H1 (cell line): ENCODE results near the gene EPB41L5. TPM values are rescaled to one million over a fixed set of nuclear protein-coding genes. Genes with fewer than 3 reads are reported as not detected.

Experiments
- CTCF ChIA-PET: fragments of 300-600 bp; sonication (Branson Sonifier 250); formaldehyde crosslinking; loops from one replicate; lab custom pipeline; 2021; ENCODE audit not compliant: partially characterized antibody; lab: Charles Lee
- POLR2A ChIA-PET: fragments of 300-600 bp; sonication (Branson Sonifier 250); formaldehyde crosslinking; loops from one replicate; lab custom pipeline; 2021; ENCODE audit warnings: inconsistent platforms; ENCODE audit not compliant: partially characterized antibody; lab: Charles Lee
- DNase-seq, 2 experiments: peaks; one replicate each; pipeline versions ENCODE4 v3.0.0 to v3.0.0-alpha.2; 2010 to 2022; ENCODE audit warnings: low spot score in 2 of 2, low read depth in 1 of 2, mixed read lengths in 1 of 2
- FAIRE-seq: peaks from 2 replicates; lab custom pipeline; 2011; peaks lifted over from hg19 to GRCh38; lab: Jason Lieb, UNC
- H2AFZ ChIP-seq: 2 replicates; pipeline ENCODE4 v1.8.1; 2012; ENCODE audit warnings: low read length, inconsistent platforms
- H2AK5ac ChIP-seq: 2 replicates; pipeline ENCODE4 v1.6.1; 2013; ENCODE audit warnings: low read depth, low read length
- H2BK120ac ChIP-seq: replicated peaks from 2 replicates; pipeline ENCODE3; 2013; ENCODE audit warnings: low read depth, low read length, inconsistent platforms
- H2BK12ac ChIP-seq: 2 replicates; pipeline ENCODE4 v1.6.1; 2013; ENCODE audit warnings: low read depth, low read length
- H2BK15ac ChIP-seq: 2 replicates; pipeline ENCODE4 v1.6.1; 2013; ENCODE audit warnings: low read length
- H2BK20ac ChIP-seq: 2 replicates; pipeline ENCODE4 v1.6.1; 2013; ENCODE audit warnings: low read length
- H2BK5ac ChIP-seq: 2 replicates; pipeline ENCODE4 v1.6.1; 2013; ENCODE audit warnings: low read depth, low read length
- H3K14ac ChIP-seq: 2 replicates; pipeline ENCODE4 v1.6.1; 2013; ENCODE audit warnings: inconsistent platforms; ENCODE audit not compliant: insufficient read length
- H3K18ac ChIP-seq: 2 replicates; pipeline ENCODE4 v1.6.1; 2013; ENCODE audit warnings: low read length; ENCODE audit errors: extremely low read depth
- H3K23ac ChIP-seq: 2 replicates; pipeline ENCODE4 v1.6.1; 2013; ENCODE audit warnings: inconsistent platforms; ENCODE audit not compliant: insufficient read length
- H3K23me2 ChIP-seq: 2 replicates; pipeline ENCODE4 v1.6.1; 2013; ENCODE audit warnings: low read depth, low read length
- H3K27ac ChIP-seq: 2 replicates; pipeline ENCODE4 v1.6.1; 2011; ENCODE audit warnings: low read depth, low read length, inconsistent platforms
- H3K27me3 ChIP-seq, 4 experiments: replicated peaks in 1 of 4; 1 replicate in 1 of 4; 2 replicates in 3 of 4; pipeline versions ENCODE4 v1.6.1 to v1.8.1; 2011 to 2013; ENCODE audit warnings: low read length in 3 of 4, mild to moderate bottlenecking in 3 of 4, inconsistent platforms in 2 of 4, mixed read lengths in 2 of 4, moderate library complexity in 1 of 4; ENCODE audit not compliant: control insufficient read depth in 3 of 4, insufficient read depth in 3 of 4; ENCODE audit errors: extremely low read depth in 1 of 4
- H3K36me3 ChIP-seq, 4 experiments: 2 replicates each; pipeline versions ENCODE4 v1.6.1 to v1.8.1; 2011 to 2013; ENCODE audit warnings: mild to moderate bottlenecking in 4 of 4, low read length in 3 of 4, moderate library complexity in 2 of 4, control low read depth in 1 of 4, inconsistent platforms in 1 of 4; ENCODE audit not compliant: insufficient read depth in 4 of 4, control insufficient read depth in 2 of 4
- H3K4ac ChIP-seq: replicated peaks from 2 replicates; pipeline ENCODE3; 2013; ENCODE audit warnings: low read length, low read depth, mixed read lengths, inconsistent platforms; ENCODE audit not compliant: insufficient read length
- H3K4me1 ChIP-seq, 4 experiments: replicated peaks in 1 of 4; 1 replicate in 1 of 4; 2 replicates in 3 of 4; pipeline versions ENCODE4 v1.6.1 to v1.8.1; 2011 to 2013; ENCODE audit warnings: low read length in 3 of 4, inconsistent platforms in 2 of 4, mixed read lengths in 1 of 4; ENCODE audit not compliant: insufficient read depth in 4 of 4, control insufficient read depth in 3 of 4
- H3K4me2 ChIP-seq, 2 experiments: 2 replicates each; pipeline versions ENCODE4 v1.6.1 to v1.8.1; 2011 to 2013; ENCODE audit warnings: low read depth in 2 of 2, low read length in 2 of 2, control low read depth in 1 of 2, inconsistent platforms in 1 of 2, mild to moderate bottlenecking in 1 of 2; ENCODE audit not compliant: insufficient read depth in 1 of 2
- H3K4me3 ChIP-seq, 4 experiments: fragments of 200-600, 300-600 bp in 1 of 4; sonication (generic), shearing (Covaris generic), sonication (Bioruptor Twin) in 1 of 4; 2 replicates each; pipeline versions ENCODE4 v1.5.1 to v1.8.1; 2011 to 2016; ENCODE audit warnings: low read length in 4 of 4, low read depth in 3 of 4, control low read depth in 2 of 4, inconsistent platforms in 2 of 4, mild to moderate bottlenecking in 2 of 4, mixed read lengths in 1 of 4, moderate library complexity in 1 of 4; ENCODE audit not compliant: insufficient read depth in 2 of 4; ENCODE audit errors: extremely low read depth in 1 of 4
- H3K56ac ChIP-seq: replicated peaks from 2 replicates; pipeline ENCODE3; 2013; ENCODE audit warnings: low read depth, mild to moderate bottlenecking, mixed read lengths, low read length, inconsistent platforms; ENCODE audit not compliant: insufficient read length
- H3K79me1 ChIP-seq: 2 replicates; pipeline ENCODE4 v1.6.1; 2013; ENCODE audit warnings: low read depth, low read length, control low read depth
- H3K79me2 ChIP-seq, 2 experiments: 2 replicates each; pipeline versions ENCODE4 v1.6.1 to v1.8.1; 2012 to 2013; ENCODE audit warnings: low read length in 2 of 2, mild to moderate bottlenecking in 2 of 2, inconsistent platforms in 1 of 2; ENCODE audit not compliant: insufficient read depth in 2 of 2, control insufficient read depth in 1 of 2
- H3K9ac ChIP-seq, 4 experiments: replicated peaks in 1 of 4; 1 replicate in 1 of 4; 2 replicates in 3 of 4; pipeline versions ENCODE4 v1.6.1 to v1.8.1; 2011 to 2013; ENCODE audit warnings: low read depth in 3 of 4, low read length in 3 of 4, control low read depth in 2 of 4, mild to moderate bottlenecking in 2 of 4, moderate library complexity in 2 of 4, inconsistent platforms in 1 of 4; ENCODE audit errors: extremely low read depth in 1 of 4
- H3K9me3 ChIP-seq, 2 experiments: 2 replicates each; pipeline versions ENCODE4 v1.6.1 to v1.8.1; 2012 to 2013; ENCODE audit warnings: mild to moderate bottlenecking in 2 of 2, moderate library complexity in 2 of 2, control low read depth in 1 of 2, inconsistent platforms in 1 of 2, low read depth in 1 of 2, low read length in 1 of 2, mixed read lengths in 1 of 2; ENCODE audit not compliant: insufficient read depth in 2 of 2
- H4K20me1 ChIP-seq, 2 experiments: replicated peaks in 1 of 2; 2 replicates each; pipeline versions ENCODE3 to v1.8.1; 2011 to 2013; ENCODE audit warnings: inconsistent platforms in 2 of 2, low read length in 2 of 2, mild to moderate bottlenecking in 1 of 2; ENCODE audit not compliant: insufficient read depth in 2 of 2, control insufficient read depth in 1 of 2
- H4K5ac ChIP-seq: 2 replicates; pipeline ENCODE4 v1.6.1; 2013; ENCODE audit warnings: low read length, low read depth, mixed read lengths, inconsistent platforms; ENCODE audit not compliant: insufficient read length
- H4K8ac ChIP-seq: 2 replicates; pipeline ENCODE4 v1.8.0; 2013; ENCODE audit warnings: mild to moderate bottlenecking, moderate library complexity, low read length, inconsistent platforms; ENCODE audit not compliant: insufficient read depth; ENCODE audit errors: extremely low read depth
- H4K91ac ChIP-seq: replicated peaks from 2 replicates; pipeline ENCODE3; 2013; ENCODE audit warnings: low read length, mixed read lengths, inconsistent platforms; ENCODE audit not compliant: insufficient read length
- ASH2L ChIP-seq: fragments of 200-600, 300-600 bp; sonication (generic); IDR thresholded peaks from one replicate; pipeline ENCODE4 v1.7.1; 2017; ENCODE audit warnings: low read length
- EGR1 ChIP-seq: IDR thresholded peaks from 2 replicates; pipeline ENCODE4 v1.6.1; 2011; ENCODE audit warnings: low read depth, low read length, borderline replicate concordance
- KDM5A ChIP-seq: fragments of 200-600 bp; IDR thresholded peaks from 2 replicates; pipeline ENCODE4 v1.7.1; 2012; ENCODE audit warnings: mild to moderate bottlenecking, low read length, inconsistent platforms, mixed read lengths
- SUZ12 ChIP-seq: fragments of 200-600 bp; sonication (generic); IDR thresholded peaks from 2 replicates; pipeline ENCODE4 v1.6.1; 2012; ENCODE audit warnings: mild to moderate bottlenecking, inconsistent platforms, low read length, moderate library complexity, mixed read lengths
- TAF1 ChIP-seq: IDR thresholded peaks from 2 replicates; pipeline ENCODE4 v1.6.1; 2011; ENCODE audit warnings: mild to moderate bottlenecking, low read depth, low read length
- WGBS, 2 experiments: shearing (Covaris generic) in 1 of 2; methylation state at CpG; one replicate each; pipeline versions ENCODE4 v1.1.6 to v1.1.7; 2013 to 2015; ENCODE audit warnings: low lambda C conversion rate in 2 of 2, mixed read lengths in 2 of 2, inconsistent platforms in 1 of 2, low coverage in 1 of 2, missing lambda C conversion rate in 1 of 2; ENCODE audit not compliant: insufficient replicate concordance in 2 of 2, insufficient coverage in 1 of 2, insufficient read length in 1 of 2; ENCODE audit errors: extremely low coverage in 1 of 2, missing lambda C conversion rate in 1 of 2; 5-methylcytosine and 5-hydroxymethylcytosine counted together
- polyA plus RNA-seq, 7 experiments: library from polyadenylated mRNA; depleted of rRNA in 3 of 7; stranded (reverse) in 5 of 7; unstranded in 2 of 7; fragments of >200 nt in 5 of 7; fragments of 200-250 nt in 2 of 7; gene quantifications; 1 replicate in 5 of 7; 2 replicates in 1 of 7; 4 replicates in 1 of 7; pipeline versions ENCODE4 v1.2.1 to v1.2.3, GENCODE V29; 2011 to 2013; ENCODE audit warnings: missing spikeins in 2 of 7, mixed read lengths in 2 of 7
- total RNA-seq: library from RNA; stranded (reverse); fragmentation: NEBNext Ultra II Directional; extraction: Animal tissue kit (Norgen Biotek cat#: 25700); gene quantifications from 2 replicates; pipeline ENCODE4 v1.2.1, GENCODE V29; 2021

EPB41L5 gene
- total and polyA plus RNA-seq, 2 of the 8 experiments (the other 6 are each of a cell fraction or from before 2014, with no cell fraction given), result 13.5 to 32.3 TPM

DNA sequence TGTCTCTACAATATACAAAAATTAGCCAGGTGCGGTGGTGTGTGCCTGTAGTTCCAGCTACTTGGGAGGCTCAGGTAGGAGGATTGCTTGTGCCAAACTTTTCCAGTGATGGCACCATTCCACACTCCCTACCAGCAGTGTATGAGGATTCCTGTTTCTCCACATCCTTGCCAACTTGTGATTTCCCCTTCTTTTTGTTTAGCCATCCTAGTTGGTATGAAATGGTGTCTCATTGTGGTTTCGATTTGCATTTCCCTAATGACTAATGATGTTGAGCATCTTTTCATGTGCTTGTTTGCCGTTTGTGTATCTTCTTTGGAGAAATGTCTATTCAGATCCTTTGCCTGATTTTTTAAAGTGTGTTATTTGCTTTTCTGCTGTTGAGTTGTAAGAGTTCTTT is 41.0 kb downstream of the EPB41L5 start:
- DNase-seq (no peak), FAIRE-seq (no peak)
- WGBS, 2 experiments, result 76% methylated on average over 3 of the region's 3 CpGs; no CpG with 5 or more reads in 1 of the 2 experiments
- no peak for TF ChIP-seq SUZ12
- TF ChIP-seq TAF1, result no peak
- TF ChIP-seq KDM5A, result no peak
- no peak for TF ChIP-seq EGR1
- TF ChIP-seq ASH2L, result no peak
- Histone ChIP-seq H3K4me3 (no peak overlapping the region), H2BK120ac (no peak overlapping the region), H3K4me1 (no peaks in the 10 kb centered on the region), H3K4ac (no peak overlapping the region), H3K18ac (no peak overlapping the region), H3K4me2 (no peak overlapping the region), H2AFZ (no peak overlapping the region), H3K23ac (no peak overlapping the region), H4K20me1 (no peaks in the 10 kb centered on the region), H4K8ac (no peak overlapping the region), H3K9ac (no peak overlapping the region), H2AK5ac (no peak overlapping the region), H2BK5ac (no peak overlapping the region), H3K9me3 (peaks cover 15 to 17% of the 10 kb centered on the region in 2 experiments), H3K27me3 (no peaks in the 10 kb centered on the region), H3K23me2 (no peaks in the 10 kb centered on the region), H4K5ac (no peak overlapping the region), H2BK15ac (no peak overlapping the region), H4K91ac (no peak overlapping the region), H3K79me1 (no peaks in the 10 kb centered on the region; the same call in 1 of the 2 replicates), H3K56ac (no peak overlapping the region), H3K79me2 (peaks cover 0 to 22% of the 10 kb centered on the region in 2 experiments; a peak in 2 of 4 replicates), H3K27ac (no peak overlapping the region), H3K36me3 (peaks cover 0 to 15% (median 3%) of the 10 kb centered on the region in 4 experiments; a peak in 3 of 8 replicates), H3K14ac (no peak overlapping the region), H2BK20ac (no peak overlapping the region), H2BK12ac (no peak overlapping the region)
- POLR2A ChIA-PET, result no interaction called here
- CTCF ChIA-PET, result no interaction called here
